IMR-90 (cell line): Measurements from ENCODE around the gene HMGCLL1. TPM values are rescaled to one million over a fixed set of nuclear protein-coding genes. Genes with fewer than 3 reads are reported as not detected.

Experiments
- ATAC-seq: fragments of 200-7000 bp; cut with Tn5 transposase; 2 replicates; pipeline ENCODE4 v1.9.1; 2020; ENCODE audit warnings: low read depth, mild to moderate bottlenecking, moderate library complexity
- BruUV-seq: library from RNA; stranded (reverse); fragments of 400-500 nt; replicated peaks from 2 replicates; lab custom pipeline; 2021; lab: Mats Ljungman, UMichigan
- CTCF ChIA-PET: fragments of 300-600 bp; formaldehyde crosslinking; extraction: SDS; loops from one replicate; lab custom pipeline; 2021; ENCODE audit warnings: antibody characterized with exemption; lab: Yijun Ruan, JAX
- POLR2A ChIA-PET: fragments of 300-600 bp; sonication (Branson Sonifier 250); formaldehyde crosslinking; loops from one replicate; lab custom pipeline; 2022; ENCODE audit warnings: antibody characterized with exemption; ENCODE audit not compliant: unreplicated experiment; lab: Charles Lee
- DNase-seq: peaks from one replicate; pipeline ENCODE4 v3.0.0; 2013
- H2AFZ ChIP-seq: replicated peaks from 2 replicates; pipeline ENCODE3; 2013; ENCODE audit warnings: low read length, mild to moderate bottlenecking; ENCODE audit not compliant: poor library complexity
- H2AK5ac ChIP-seq: 2 replicates; pipeline ENCODE4 v1.6.1; 2013; ENCODE audit warnings: low read depth, low read length, inconsistent platforms
- H2AK9ac ChIP-seq: replicated peaks from 2 replicates; pipeline ENCODE3; 2013; ENCODE audit warnings: mild to moderate bottlenecking, low read depth, low read length, moderate library complexity; ENCODE audit not compliant: poor library complexity
- H2BK120ac ChIP-seq: 2 replicates; pipeline ENCODE4 v1.6.1; 2013; ENCODE audit warnings: low read depth, low read length, inconsistent platforms
- H2BK15ac ChIP-seq: 3 replicates; pipeline ENCODE4 v1.6.1; 2013; ENCODE audit warnings: low read depth, low read length, inconsistent platforms
- H2BK20ac ChIP-seq: 2 replicates; pipeline ENCODE4 v1.6.1; 2013; ENCODE audit warnings: low read depth, mild to moderate bottlenecking, inconsistent platforms, low read length, moderate library complexity
- H2BK5ac ChIP-seq: 2 replicates; pipeline ENCODE4 v1.6.1; 2013; ENCODE audit warnings: mild to moderate bottlenecking, low read depth, low read length, inconsistent platforms; ENCODE audit not compliant: poor library complexity, severe bottlenecking
- H3K14ac ChIP-seq: replicated peaks from 2 replicates; pipeline ENCODE4 v1.6.1; 2013; ENCODE audit warnings: low read depth, low read length, inconsistent platforms
- H3K18ac ChIP-seq: 2 replicates; pipeline ENCODE4 v1.6.1; 2013; ENCODE audit warnings: low read depth, low read length, control low read depth
- H3K23ac ChIP-seq: 2 replicates; pipeline ENCODE4 v1.6.1; 2013; ENCODE audit warnings: low read depth, low read length, inconsistent platforms
- H3K27ac ChIP-seq: 2 replicates; pipeline ENCODE4 v1.5.1; 2013; ENCODE audit warnings: mild to moderate bottlenecking, control low read depth, low read length; ENCODE audit not compliant: insufficient read depth
- H3K27me3 ChIP-seq: 2 replicates; pipeline ENCODE4 v1.6.1; 2013; ENCODE audit warnings: low read length; ENCODE audit not compliant: control insufficient read depth, insufficient read depth
- H3K36me3 ChIP-seq: 2 replicates; pipeline ENCODE4 v1.6.1; 2013; ENCODE audit warnings: low read length, mixed read lengths; ENCODE audit not compliant: control insufficient read depth, insufficient read depth
- H3K4ac ChIP-seq: 2 replicates; pipeline ENCODE4 v1.6.1; 2013; ENCODE audit warnings: low read depth, low read length, inconsistent platforms
- H3K4me1 ChIP-seq: 2 replicates; pipeline ENCODE4 v1.6.1; 2013; ENCODE audit warnings: low read length, mixed read lengths; ENCODE audit not compliant: control insufficient read depth, insufficient read depth
- H3K4me2 ChIP-seq: 2 replicates; pipeline ENCODE4 v1.6.1; 2013; ENCODE audit warnings: low read depth, mild to moderate bottlenecking, control low read depth, low read length, moderate library complexity
- H3K4me3 ChIP-seq: 2 replicates; pipeline ENCODE4 v1.5.1; 2013; ENCODE audit warnings: low read depth, mild to moderate bottlenecking, control low read depth, low read length, moderate library complexity; ENCODE audit not compliant: insufficient read depth
- H3K56ac ChIP-seq: 2 replicates; pipeline ENCODE4 v1.6.1; 2013; ENCODE audit warnings: low read length, inconsistent platforms; ENCODE audit not compliant: insufficient read depth; ENCODE audit errors: extremely low read depth
- H3K79me1 ChIP-seq, 2 experiments: 2 replicates each; pipeline ENCODE4 v1.6.1; 2013; ENCODE audit warnings: low read length in 2 of 2, inconsistent platforms in 1 of 2, low read depth in 1 of 2
- H3K9ac ChIP-seq: 2 replicates; pipeline ENCODE4 v1.6.1; 2013; ENCODE audit warnings: low read depth, low read length, control low read depth
- H3K9me1 ChIP-seq: 2 replicates; pipeline ENCODE4 v1.6.1; 2013; ENCODE audit warnings: low read length, inconsistent platforms; ENCODE audit not compliant: insufficient read depth
- H3K9me3 ChIP-seq: 2 replicates; pipeline ENCODE4 v1.6.1; 2013; ENCODE audit warnings: low read length; ENCODE audit not compliant: control insufficient read depth, insufficient read depth
- H4K20me1 ChIP-seq: 2 replicates; pipeline ENCODE4 v1.6.1; 2013; ENCODE audit warnings: low read length, inconsistent platforms; ENCODE audit not compliant: insufficient read depth
- H4K5ac ChIP-seq: 2 replicates; pipeline ENCODE4 v1.6.1; 2013; ENCODE audit warnings: mild to moderate bottlenecking, low read depth, low read length, control low read depth
- H4K8ac ChIP-seq, 2 experiments: 2 replicates each; pipeline ENCODE4 v1.6.1; 2013; ENCODE audit warnings: low read depth in 2 of 2, low read length in 2 of 2, control low read depth in 1 of 2, inconsistent platforms in 1 of 2
- H4K91ac ChIP-seq: 2 replicates; pipeline ENCODE4 v1.6.1; 2013; ENCODE audit warnings: low read depth, low read length, inconsistent platforms; ENCODE audit not compliant: insufficient read depth
- BHLHE40 ChIP-seq: fragments of 150-350 bp; IDR thresholded peaks from 2 replicates; pipeline ENCODE4 v1.6.1; 2016; ENCODE audit warnings: mild to moderate bottlenecking, low read depth, low read length
- CEBPB ChIP-seq: IDR thresholded peaks from 2 replicates; pipeline ENCODE4 v1.6.1; 2012; ENCODE audit warnings: low read depth, low read length, improper control_type of control experiment
- MAZ ChIP-seq: IDR thresholded peaks from 2 replicates; pipeline ENCODE4 v1.6.1; 2012; ENCODE audit warnings: low read depth, mild to moderate bottlenecking, low read length, improper control_type of control experiment, moderate library complexity, borderline replicate concordance
- POLR2A ChIP-seq: IDR thresholded peaks from 2 replicates; pipeline ENCODE4 v1.6.1; 2012; ENCODE audit warnings: mild to moderate bottlenecking, low read depth, low read length
- SMC3 ChIP-seq: fragments of 150-350 bp; IDR thresholded peaks from 2 replicates; pipeline ENCODE4 v1.6.1; 2016; ENCODE audit warnings: low read depth, mild to moderate bottlenecking, antibody characterized with exemption, low read length, moderate library complexity
- WGBS, 2 experiments: methylation state at CpG; one replicate each; pipeline versions ENCODE4 v1.1.5 to v1.1.7; 2013; ENCODE audit warnings: missing lambda C conversion rate in 2 of 2; ENCODE audit not compliant: insufficient read length in 1 of 2; ENCODE audit errors: extremely low coverage in 2 of 2; 5-methylcytosine and 5-hydroxymethylcytosine counted together
- dilution Hi-C: fragments of 300-500 bp; cut with HindIII; formaldehyde crosslinking; loops from one replicate; pipeline ENCODE4 v1.14.3; 2018; ENCODE audit warnings: low sequenced_read_pairs; ENCODE audit not compliant: unreplicated experiment
- in situ Hi-C: fragments of 300-500 bp; cut with MboI; formaldehyde crosslinking; loops from 3 replicates; pipeline ENCODE4 v1.14.3; 2019; ENCODE audit warnings: low sequenced_read_pairs, inconsistent platforms, mixed read lengths
- intact Hi-C: fragments of 100-400 bp; cut with micrococcal nuclease; formaldehyde crosslinking; loops from 2 replicates; pipeline ENCODE4 v1.10.0; 2022
- polyA plus RNA-seq, 3 experiments: library from polyadenylated mRNA; depleted of rRNA; stranded (reverse); fragments of >200 nt; gene quantifications; 2 replicates each; pipeline ENCODE4 v1.2.3, GENCODE V29; 2012; ENCODE audit warnings: low replicate concordance in 1 of 3
- total RNA-seq: library from RNA; depleted of rRNA; stranded (reverse); fragments of >200 nt; gene quantifications from 2 replicates; pipeline ENCODE4 v1.2.3, GENCODE V29; 2012
- TF ChIP-seq, protein P1 (sequence below): fragments of 150-350 bp; IDR thresholded peaks from 2 replicates; pipeline ENCODE4 v1.6.1; 2016; ENCODE audit warnings: low read depth, mild to moderate bottlenecking, low read length, moderate library complexity, borderline replicate concordance

The HMGCLL1 gene
- total and polyA plus RNA-seq, 2 of the 4 experiments (the other 2 are of a cell fraction) = 0.03 TPM; not detected in 1

DNA sequence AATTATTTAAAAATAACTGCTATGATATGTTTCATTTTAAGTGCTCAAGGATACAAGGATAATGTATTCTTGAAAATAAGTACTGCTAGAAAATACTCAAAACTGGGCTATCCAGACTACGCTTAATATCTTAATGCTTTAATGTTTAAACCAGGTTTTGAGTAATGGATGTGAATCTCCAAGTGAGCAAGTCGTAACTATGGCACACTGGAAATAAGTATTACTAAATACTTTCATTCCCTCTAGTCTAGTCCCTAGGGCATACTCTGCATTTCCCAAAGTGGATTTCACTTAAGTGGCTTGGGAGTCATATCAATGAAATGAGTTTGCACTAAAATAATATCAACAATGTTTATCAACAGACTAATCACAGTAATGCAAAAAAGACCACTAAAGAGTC, 48.1 kb downstream of the HMGCLL1 start:
- no peaks in the 10 kb centered on the region for H4K20me1 ChIP-seq
- H2BK15ac ChIP-seq = no peak overlapping the region
- WGBS, 2 experiments = no CpG with 5 or more reads among the region's 2 CpGs
- no peak overlapping the region for H3K18ac ChIP-seq
- dilution Hi-C loops (no loop called here), intact Hi-C loops (no loop called here), in situ Hi-C loops (no loop called here)
- H2BK120ac ChIP-seq = no peak overlapping the region
- H3K9me3 ChIP-seq = no peaks in the 10 kb centered on the region
- TF ChIP-seq MAZ = no peak
- no peak for TF ChIP-seq POLR2A
- TF ChIP-seq SMC3 = no peak
- no peak for TF ChIP-seq CEBPB
- TF ChIP-seq, protein P1, sequence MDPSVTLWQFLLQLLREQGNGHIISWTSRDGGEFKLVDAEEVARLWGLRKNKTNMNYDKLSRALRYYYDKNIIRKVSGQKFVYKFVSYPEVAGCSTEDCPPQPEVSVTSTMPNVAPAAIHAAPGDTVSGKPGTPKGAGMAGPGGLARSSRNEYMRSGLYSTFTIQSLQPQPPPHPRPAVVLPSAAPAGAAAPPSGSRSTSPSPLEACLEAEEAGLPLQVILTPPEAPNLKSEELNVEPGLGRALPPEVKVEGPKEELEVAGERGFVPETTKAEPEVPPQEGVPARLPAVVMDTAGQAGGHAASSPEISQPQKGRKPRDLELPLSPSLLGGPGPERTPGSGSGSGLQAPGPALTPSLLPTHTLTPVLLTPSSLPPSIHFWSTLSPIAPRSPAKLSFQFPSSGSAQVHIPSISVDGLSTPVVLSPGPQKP = no peak
- TF ChIP-seq BHLHE40 = no peak
- H2BK20ac ChIP-seq = no peak overlapping the region
- no peak overlapping the region for H2AK5ac ChIP-seq
- no peak for ATAC-seq
- no peak overlapping the region for H3K56ac ChIP-seq
- H3K9ac ChIP-seq = no peak overlapping the region
- no peak overlapping the region for H3K27ac ChIP-seq
- no TSS peak for BruUV-seq
- H4K5ac ChIP-seq = no peak overlapping the region
- no peak overlapping the region for H4K91ac ChIP-seq
- no peak overlapping the region for H2AK9ac ChIP-seq
- H3K27me3 ChIP-seq = no peaks in the 10 kb centered on the region
- H4K8ac ChIP-seq = no peak overlapping the region
- H3K79me1 ChIP-seq = no peaks in the 10 kb centered on the region
- H3K4ac ChIP-seq = no peak overlapping the region
- no peak overlapping the region for H2BK5ac ChIP-seq
- H3K14ac ChIP-seq = no peak overlapping the region
- DNase-seq = no peak
- no peak overlapping the region for H2AFZ ChIP-seq
- CTCF ChIA-PET = no interaction called here
- H3K9me1 ChIP-seq = no peaks in the 10 kb centered on the region
- no peak overlapping the region for H3K23ac ChIP-seq
- POLR2A ChIA-PET = no interaction called here
- H3K4me1 ChIP-seq = no peaks in the 10 kb centered on the region
- no peak overlapping the region for H3K4me2 ChIP-seq
- H3K36me3 ChIP-seq = no peaks in the 10 kb centered on the region
- H3K4me3 ChIP-seq = no peak overlapping the region
